ENCODE measurements around the gene SECISBP2. TPM values are rescaled to one million over a fixed set of nuclear protein-coding genes. Genes with fewer than 3 reads are reported as not detected.

The SECISBP2 gene
- polyA plus RNA-seq, 2 of the 4 experiments (the other 2 are of a cell fraction) = 16.3 to 43.4 TPM

GRCh38 chr9:89365532-89365912, 47.2 kb downstream of the SECISBP2 start:
- FAIRE-seq = no peak
- CTCF ChIA-PET = interaction anchor here (1.3 kb wide), 1 partner anchor 12 kb away, joined by 4 read pairs; no protein-coding TSS in a partner anchor
- no peak overlapping the region for H3K4me2 ChIP-seq

GRCh38 chr9:89366711-89367110, 48.4 kb downstream of the SECISBP2 start:
- FAIRE-seq = no peak
- TF ChIP-seq TFCP2L1 (CRISPR knock-in tag; IDR thresholded peaks at IDR 0.05) = no peak
- no peak for TF ChIP-seq MAX (IDR thresholded peaks at IDR 0.05)
- TF ChIP-seq POLR2AphosphoS2 (conservative IDR thresholded peaks at IDR 0.05; ENCODE audit: low read length) = no peak
- TF ChIP-seq USF2 (IDR thresholded peaks at IDR 0.05) = no peak
- TF ChIP-seq SREBF2 (IDR thresholded peaks at IDR 0.05) = no peak
- TF ChIP-seq CBX8 (IDR thresholded peaks at IDR 0.05) = no peak
- TF ChIP-seq FOSL2 (IDR thresholded peaks at IDR 0.05) = no peak
- TF ChIP-seq FOSL2 (CRISPR knock-in tag; IDR thresholded peaks at IDR 0.05) = no peak
- TF ChIP-seq HOXB5 (CRISPR knock-in tag; IDR thresholded peaks at IDR 0.05) = no peak
- TF ChIP-seq ZSCAN20 (CRISPR knock-in tag; IDR thresholded peaks at IDR 0.05) = no peak
- no peak for TF ChIP-seq FOSB (CRISPR knock-in tag; IDR thresholded peaks at IDR 0.05)
- no peak for TF ChIP-seq GATA3 (IDR thresholded peaks at IDR 0.05; ENCODE audit: borderline replicate concordance)
- TF ChIP-seq EP300 (IDR thresholded peaks at IDR 0.05) = no peak
- no peak for TF ChIP-seq EHF (CRISPR knock-in tag; IDR thresholded peaks at IDR 0.05)

More at GRCh38 chr9:89365532-89365912, 47.2 kb downstream of the SECISBP2 start:
- no peak for DNase-seq (ENCODE audit: low read depth in 1 of 2, low spot score in 1 of 2)
- H3K27ac ChIP-seq = no peak overlapping the region
- POLR2A ChIA-PET = no interaction called here
- 88% methylated on average over 2 of the region's 2 CpGs for WGBS (ENCODE audit: missing lambda C conversion rate)
- ATAC-seq = no peak
- TF ChIP-seq HMGXB4 (CRISPR knock-in tag; IDR thresholded peaks at IDR 0.05; ENCODE audit: borderline replicate concordance) = no peak
- TF ChIP-seq JUNB (IDR thresholded peaks at IDR 0.05) = no peak
- no peak for TF ChIP-seq HOXB5 (CRISPR knock-in tag; IDR thresholded peaks at IDR 0.05)
- no peak for TF ChIP-seq MYC (IDR thresholded peaks at IDR 0.05; ENCODE audit: borderline replicate concordance, low read length)
- no peak for TF ChIP-seq RAD21 (conservative IDR thresholded peaks at IDR 0.05 in 1 of 2, IDR thresholded peaks at IDR 0.05 in 1 of 2)
- no peak for TF ChIP-seq MAZ (IDR thresholded peaks at IDR 0.05; ENCODE audit: borderline replicate concordance, low read depth, low read length)
- TF ChIP-seq MAX (IDR thresholded peaks at IDR 0.05) = no peak
- TF ChIP-seq CHD2 (IDR thresholded peaks at IDR 0.05; ENCODE audit: low read length, partially characterized antibody) = no peak
- TF ChIP-seq PBX3 (IDR thresholded peaks at IDR 0.05) = no peak
- TF ChIP-seq MAFK (IDR thresholded peaks at IDR 0.05; ENCODE audit: partially characterized antibody) = no peak
- TF ChIP-seq KDM5A (IDR thresholded peaks at IDR 0.05) = no peak
- TF ChIP-seq RNF2 (IDR thresholded peaks at IDR 0.05; ENCODE audit: borderline replicate concordance, low read depth) = no peak
- no peak for TF ChIP-seq RFX5 (IDR thresholded peaks at IDR 0.05)
- no peak for TF ChIP-seq ZC3H11A (IDR thresholded peaks at IDR 0.05)
- no peak for TF ChIP-seq CTCF (IDR thresholded peaks at IDR 0.05)
- TF ChIP-seq PHF8 (IDR thresholded peaks at IDR 0.05; ENCODE audit: borderline replicate concordance, low read depth) = no peak
- no peak for TF ChIP-seq SREBF2 (IDR thresholded peaks at IDR 0.05)
- TF ChIP-seq KDM1A (IDR thresholded peaks at IDR 0.05; ENCODE audit: low read depth) = no peak
- TF ChIP-seq USF2 (IDR thresholded peaks at IDR 0.05) = no peak
- no peaks in the 10 kb centered on the region for H3K9me3 ChIP-seq
- H3K4me3 ChIP-seq = no peak overlapping the region
- H3K4me1 ChIP-seq = no peaks in the 10 kb centered on the region

More at GRCh38 chr9:89366711-89367110, 48.4 kb downstream of the SECISBP2 start:
- Histone ChIP-seq H3K4me3 (no peak overlapping the region), H3K4me1 (no peaks in the 10 kb centered on the region), H3K9me3 (no peaks in the 10 kb centered on the region), H3K27ac (no peak overlapping the region), H3K4me2 (no peak overlapping the region)
- CTCF ChIA-PET = interaction anchor here (1.9 kb wide), 1 partner anchor 183 kb away, joined by 6 read pairs; no protein-coding TSS in a partner anchor
- ATAC-seq (no peak), DNase-seq (ENCODE audit: low read depth in 1 of 2, low spot score in 1 of 2) (no peak)
- WGBS (ENCODE audit: missing lambda C conversion rate) = 77% methylated on average over 3 of the region's 3 CpGs
- POLR2A ChIA-PET = no interaction called here
